ENCODE measurements around the gene CEP85.

- TF ChIP-seq CTCF (IDR thresholded peaks at IDR 0.05 in 8 of 11, conservative IDR thresholded peaks at IDR 0.05 in 3 of 11), result no peak
- no peak for TF ChIP-seq POLR2A (IDR thresholded peaks at IDR 0.05)
Observed at GRCh38 chr1:26197301-26197700, 36.7 kb upstream of the CEP85 start.

All from spleen (tissue), 7 donors.